HepG2 (cell line): Measurements from ENCODE around the gene GLB1L. TPM values are rescaled to one million over a fixed set of nuclear protein-coding genes. Genes with fewer than 3 reads are reported as not detected.
A peak's percentile ranks its signal among the peaks of the same experiment; 100 is the strongest.

ENCODE experiments used
- ATF2 ChIP-seq: sonication (generic); formaldehyde crosslinking; IDR thresholded peaks from 2 replicates; pipeline ENCODE4 v1.4.0; 2020; ENCODE audit warnings: missing genetic modification reagents
- ETS1 ChIP-seq: sonication (generic); formaldehyde crosslinking; IDR thresholded peaks from 2 replicates; pipeline ENCODE4 v1.4.0; 2020; ENCODE audit warnings: missing genetic modification reagents
- JARID2 ChIP-seq: sonication (generic); formaldehyde crosslinking; IDR thresholded peaks from 2 replicates; pipeline ENCODE4 v1.8.1; 2023; ENCODE audit warnings: missing genetic modification reagents, inconsistent platforms; ENCODE audit not compliant: insufficient replicate concordance
- MAFG ChIP-seq: sonication (generic); formaldehyde crosslinking; IDR thresholded peaks from 2 replicates; pipeline ENCODE4 v1.5.1; 2020; ENCODE audit warnings: mild to moderate bottlenecking, missing genetic modification reagents
- NCOA1 ChIP-seq: sonication (generic); formaldehyde crosslinking; IDR thresholded peaks from 2 replicates; pipeline ENCODE4 v1.9.0; 2021; ENCODE audit warnings: missing genetic modification reagents
- NCOA5 ChIP-seq: sonication (generic); formaldehyde crosslinking; IDR thresholded peaks from 2 replicates; pipeline ENCODE4 v1.4.0; 2020; ENCODE audit warnings: missing genetic modification reagents
- NR1H2 ChIP-seq: sonication (generic); formaldehyde crosslinking; IDR thresholded peaks from 2 replicates; pipeline ENCODE4 v1.8.1; 2022; ENCODE audit warnings: low read depth, missing genetic modification reagents, borderline replicate concordance
- POLR2AphosphoS5 ChIP-seq: IDR thresholded peaks from 2 replicates; pipeline ENCODE4 v1.6.1; 2012; ENCODE audit warnings: low read depth, low read length
- ZFP90 ChIP-seq: sonication (generic); formaldehyde crosslinking; IDR thresholded peaks from 2 replicates; pipeline ENCODE4 v1.8.0; 2022; ENCODE audit warnings: missing genetic modification reagents, mild to moderate bottlenecking, inconsistent platforms, borderline replicate concordance
- ZMYM2 ChIP-seq: sonication (generic); formaldehyde crosslinking; IDR thresholded peaks from 2 replicates; pipeline ENCODE4 v1.8.0; 2022; ENCODE audit warnings: mild to moderate bottlenecking, missing genetic modification reagents
- ZNF121 ChIP-seq: sonication (generic); formaldehyde crosslinking; IDR thresholded peaks from 2 replicates; pipeline ENCODE4 v1.5.0; 2020; ENCODE audit warnings: mild to moderate bottlenecking, missing genetic modification reagents
- ZNF234 ChIP-seq: sonication (generic); formaldehyde crosslinking; conservative IDR thresholded peaks from 2 replicates; pipeline ENCODE4 v1.5.1; 2020; ENCODE audit warnings: mild to moderate bottlenecking, missing genetic modification reagents
- ZNF546 ChIP-seq: sonication (generic); formaldehyde crosslinking; conservative IDR thresholded peaks from 2 replicates; pipeline ENCODE4 v1.8.1; 2023; ENCODE audit warnings: mild to moderate bottlenecking, missing genetic modification reagents
- ZNF619 ChIP-seq: sonication (generic); formaldehyde crosslinking; IDR thresholded peaks from 2 replicates; pipeline ENCODE4 v1.4.0; 2020; ENCODE audit warnings: mild to moderate bottlenecking, missing genetic modification reagents
- ZNF709 ChIP-seq: sonication (generic); formaldehyde crosslinking; IDR thresholded peaks from 2 replicates; pipeline ENCODE4 v1.5.0; 2020; ENCODE audit warnings: mild to moderate bottlenecking, missing genetic modification reagents
- ZNF816 ChIP-seq: sonication (generic); formaldehyde crosslinking; IDR thresholded peaks from 2 replicates; pipeline ENCODE4 v1.8.0; 2022; ENCODE audit warnings: missing genetic modification reagents, mild to moderate bottlenecking, borderline replicate concordance
- ZNF850 ChIP-seq: sonication (generic); formaldehyde crosslinking; conservative IDR thresholded peaks from 2 replicates; pipeline ENCODE4 v1.9.0; 2021; ENCODE audit warnings: mild to moderate bottlenecking, missing genetic modification reagents
- ZXDC ChIP-seq: sonication (generic); formaldehyde crosslinking; IDR thresholded peaks from 2 replicates; pipeline ENCODE4 v1.5.0; 2020; ENCODE audit warnings: mild to moderate bottlenecking, missing genetic modification reagents
- polyA plus RNA-seq, 8 experiments: library from polyadenylated mRNA; depleted of rRNA in 3 of 8; stranded (reverse) in 7 of 8; unstranded in 1 of 8; fragments of >200 nt; fragmentation: Illumina TruSeq in 4 of 8; extraction: Trizol in 4 of 8; gene quantifications; 2 replicates each; pipeline versions ENCODE4 v1.2.1 to v1.2.3, GENCODE V29; 2011 to 2016; ENCODE audit warnings: low read depth in 4 of 8, missing spikeins in 1 of 8, mixed read lengths in 1 of 8; ENCODE audit not compliant: insufficient read depth in 1 of 8
- total RNA-seq, 5 experiments: library from RNA; depleted of rRNA; stranded (reverse); fragments of >200 nt; fragmentation: Illumina TruSeq; extraction: Trizol; gene quantifications; 2 replicates each; pipeline ENCODE4 v1.2.3, GENCODE V29; 2016; ENCODE audit warnings: low read depth in 1 of 5
- TF ChIP-seq, protein P1 (sequence below): IDR thresholded peaks from 2 replicates; pipeline ENCODE4 v1.6.1; 2018; ENCODE audit warnings: missing genetic modification reagents
- TF ChIP-seq, protein P2 (sequence below): sonication (generic); formaldehyde crosslinking; IDR thresholded peaks from 2 replicates; pipeline ENCODE4 v1.5.1; 2020; ENCODE audit warnings: missing genetic modification reagents, mild to moderate bottlenecking, borderline replicate concordance

GLB1L gene
- total and polyA plus RNA-seq, 2 of the 13 experiments (the other 11 are each of a cell fraction or from before 2014, with no cell fraction given) = 6.8 to 7.3 TPM

DNA sequence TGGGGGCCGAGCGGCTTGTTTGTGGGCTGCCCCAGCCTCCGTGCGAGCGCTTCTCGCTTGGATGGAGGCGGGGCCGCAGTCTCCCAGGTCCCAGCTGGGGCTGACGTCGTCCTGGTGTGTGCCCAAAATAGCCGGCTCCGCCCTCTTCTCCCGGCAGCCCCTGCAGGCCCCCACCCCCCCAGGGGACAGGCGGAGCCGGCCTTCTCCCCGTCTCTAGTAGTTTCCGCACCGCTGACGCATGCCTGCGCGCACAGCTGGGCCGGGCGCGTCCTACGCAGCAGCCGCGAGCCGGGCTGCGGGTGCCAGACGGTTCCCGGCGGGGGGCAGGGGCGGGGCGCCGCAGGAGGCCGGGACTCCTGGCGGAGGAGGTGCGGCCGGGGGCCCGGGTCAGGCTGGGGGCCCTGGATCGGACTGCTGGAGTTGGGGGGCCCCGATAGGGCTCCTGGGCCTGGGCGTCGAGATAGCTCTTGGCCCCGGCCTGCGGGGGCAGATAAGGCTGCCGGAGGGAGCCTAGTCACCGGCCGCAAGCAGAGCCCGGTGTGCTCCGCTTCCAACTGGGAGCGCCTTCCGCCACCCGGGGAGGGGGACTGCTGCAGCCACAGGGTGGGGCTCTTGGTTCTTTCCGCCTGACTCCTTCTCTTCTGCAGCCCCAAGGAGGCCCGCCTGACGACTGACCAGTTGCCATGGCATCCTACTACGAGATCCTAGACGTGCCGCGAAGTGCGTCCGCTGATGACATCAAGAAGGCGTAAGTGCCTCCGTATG, 34.1 kb upstream of the GLB1L start, which contains the start of gene DNAJB2 (continued):
- TF ChIP-seq JARID2 (CRISPR knock-in tag) (no peak), ZFP90 (CRISPR knock-in tag) (peak; percentile 78; the same call in 1 of the 2 replicates), ZNF546 (CRISPR knock-in tag) (peak; percentile 66), ATF2 (peak; percentile 99), NCOA1 (CRISPR knock-in tag) (no peak), NR1H2 (CRISPR knock-in tag) (no peak), NCOA5 (CRISPR knock-in tag) (no peak), ZNF619 (no peak), ZNF121 (CRISPR knock-in tag) (no peak), POLR2AphosphoS5 (peak; percentile 60; the same call in 1 of the 2 replicates), ZNF850 (CRISPR knock-in tag) (no peak), MAFG (CRISPR knock-in tag) (no peak), ZNF709 (CRISPR knock-in tag) (peak; percentile 80; the same call in 1 of the 2 replicates), ETS1 (CRISPR knock-in tag) (peak; percentile 88; the same call in 1 of the 2 replicates), ZXDC (CRISPR knock-in tag) (peak; percentile 89), ZNF234 (CRISPR knock-in tag) (peak; percentile 96), ZMYM2 (CRISPR knock-in tag) (no peak), ZNF816 (CRISPR knock-in tag) (peak; percentile 70; the same call in 1 of the 2 replicates)
- TF ChIP-seq, protein P1, sequence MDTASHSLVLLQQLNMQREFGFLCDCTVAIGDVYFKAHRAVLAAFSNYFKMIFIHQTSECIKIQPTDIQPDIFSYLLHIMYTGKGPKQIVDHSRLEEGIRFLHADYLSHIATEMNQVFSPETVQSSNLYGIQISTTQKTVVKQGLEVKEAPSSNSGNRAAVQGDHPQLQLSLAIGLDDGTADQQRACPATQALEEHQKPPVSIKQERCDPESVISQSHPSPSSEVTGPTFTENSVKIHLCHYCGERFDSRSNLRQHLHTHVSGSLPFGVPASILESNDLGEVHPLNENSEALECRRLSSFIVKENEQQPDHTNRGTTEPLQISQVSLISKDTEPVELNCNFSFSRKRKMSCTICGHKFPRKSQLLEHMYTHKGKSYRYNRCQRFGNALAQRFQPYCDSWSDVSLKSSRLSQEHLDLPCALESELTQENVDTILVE (CRISPR knock-in tag) = peak; percentile 80; the same call in 1 of the 2 replicates
- TF ChIP-seq, protein P2, sequence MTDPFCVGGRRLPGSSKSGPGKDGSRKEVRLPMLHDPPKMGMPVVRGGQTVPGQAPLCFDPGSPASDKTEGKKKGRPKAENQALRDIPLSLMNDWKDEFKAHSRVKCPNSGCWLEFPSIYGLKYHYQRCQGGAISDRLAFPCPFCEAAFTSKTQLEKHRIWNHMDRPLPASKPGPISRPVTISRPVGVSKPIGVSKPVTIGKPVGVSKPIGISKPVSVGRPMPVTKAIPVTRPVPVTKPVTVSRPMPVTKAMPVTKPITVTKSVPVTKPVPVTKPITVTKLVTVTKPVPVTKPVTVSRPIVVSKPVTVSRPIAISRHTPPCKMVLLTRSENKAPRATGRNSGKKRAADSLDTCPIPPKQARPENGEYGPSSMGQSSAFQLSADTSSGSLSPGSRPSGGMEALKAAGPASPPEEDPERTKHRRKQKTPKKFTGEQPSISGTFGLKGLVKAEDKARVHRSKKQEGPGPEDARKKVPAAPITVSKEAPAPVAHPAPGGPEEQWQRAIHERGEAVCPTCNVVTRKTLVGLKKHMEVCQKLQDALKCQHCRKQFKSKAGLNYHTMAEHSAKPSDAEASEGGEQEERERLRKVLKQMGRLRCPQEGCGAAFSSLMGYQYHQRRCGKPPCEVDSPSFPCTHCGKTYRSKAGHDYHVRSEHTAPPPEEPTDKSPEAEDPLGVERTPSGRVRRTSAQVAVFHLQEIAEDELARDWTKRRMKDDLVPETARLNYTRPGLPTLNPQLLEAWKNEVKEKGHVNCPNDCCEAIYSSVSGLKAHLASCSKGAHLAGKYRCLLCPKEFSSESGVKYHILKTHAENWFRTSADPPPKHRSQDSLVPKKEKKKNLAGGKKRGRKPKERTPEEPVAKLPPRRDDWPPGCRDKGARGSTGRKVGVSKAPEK (CRISPR knock-in tag) = no peak
